ENCODE results near the gene WDFY4. TPM values are rescaled to one million over a fixed set of nuclear protein-coding genes. Genes with fewer than 3 reads are reported as not detected.

The WDFY4 gene
- total and polyA plus RNA-seq, 2 of the 13 experiments (the other 11 are each of a cell fraction or from before 2014, with no cell fraction given): not detected

GRCh38 chr10:48722153-48723145 lies 37.8 kb downstream of the WDFY4 start (continued):
- TF ChIP-seq ZNF281 (CRISPR knock-in tag; IDR thresholded peaks at IDR 0.05; ENCODE audit: borderline replicate concordance): peak; percentile 66; the same call in 1 of the 2 replicates
- no peak for TF ChIP-seq USF2 (IDR thresholded peaks at IDR 0.05; ENCODE audit: low read depth, low read length)
- peak; percentile 34; the same call in 1 of the 2 replicates for TF ChIP-seq USF2 (CRISPR knock-in tag; IDR thresholded peaks at IDR 0.05; ENCODE audit: borderline replicate concordance)
- peak; percentile 37; the same call in 1 of the 2 replicates for TF ChIP-seq HDAC1 (CRISPR knock-in tag; IDR thresholded peaks at IDR 0.05)
- TF ChIP-seq PTBP1 (IDR thresholded peaks at IDR 0.05; ENCODE audit: low read depth, low read length, poor library complexity, severe bottlenecking): no peak
- no peak for TF ChIP-seq ZEB1 (IDR thresholded peaks at IDR 0.05; ENCODE audit: insufficient replicate concordance, low read depth)
- no peak for TF ChIP-seq IRF9 (CRISPR knock-in tag; IDR thresholded peaks at IDR 0.05; ENCODE audit: borderline replicate concordance)
- TF ChIP-seq SOX6 (IDR thresholded peaks at IDR 0.05): no peak
- 0 out of 2 replicates have a peak, but pooled peaks have one; percentile 22 for TF ChIP-seq SOX6 (CRISPR knock-in tag; IDR thresholded peaks at IDR 0.05)
- TF ChIP-seq, protein P1, sequence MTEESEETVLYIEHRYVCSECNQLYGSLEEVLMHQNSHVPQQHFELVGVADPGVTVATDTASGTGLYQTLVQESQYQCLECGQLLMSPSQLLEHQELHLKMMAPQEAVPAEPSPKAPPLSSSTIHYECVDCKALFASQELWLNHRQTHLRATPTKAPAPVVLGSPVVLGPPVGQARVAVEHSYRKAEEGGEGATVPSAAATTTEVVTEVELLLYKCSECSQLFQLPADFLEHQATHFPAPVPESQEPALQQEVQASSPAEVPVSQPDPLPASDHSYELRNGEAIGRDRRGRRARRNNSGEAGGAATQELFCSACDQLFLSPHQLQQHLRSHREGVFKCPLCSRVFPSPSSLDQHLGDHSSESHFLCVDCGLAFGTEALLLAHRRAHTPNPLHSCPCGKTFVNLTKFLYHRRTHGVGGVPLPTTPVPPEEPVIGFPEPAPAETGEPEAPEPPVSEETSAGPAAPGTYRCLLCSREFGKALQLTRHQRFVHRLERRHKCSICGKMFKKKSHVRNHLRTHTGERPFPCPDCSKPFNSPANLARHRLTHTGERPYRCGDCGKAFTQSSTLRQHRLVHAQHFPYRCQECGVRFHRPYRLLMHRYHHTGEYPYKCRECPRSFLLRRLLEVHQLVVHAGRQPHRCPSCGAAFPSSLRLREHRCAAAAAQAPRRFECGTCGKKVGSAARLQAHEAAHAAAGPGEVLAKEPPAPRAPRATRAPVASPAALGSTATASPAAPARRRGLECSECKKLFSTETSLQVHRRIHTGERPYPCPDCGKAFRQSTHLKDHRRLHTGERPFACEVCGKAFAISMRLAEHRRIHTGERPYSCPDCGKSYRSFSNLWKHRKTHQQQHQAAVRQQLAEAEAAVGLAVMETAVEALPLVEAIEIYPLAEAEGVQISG (CRISPR knock-in tag; IDR thresholded peaks at IDR 0.05): 0 out of 2 replicates have a peak, but pooled peaks have one; percentile 16
- no peak for TF ChIP-seq ZBTB7A (CRISPR knock-in tag; IDR thresholded peaks at IDR 0.05)
- TF ChIP-seq BRCA1 (CRISPR knock-in tag; IDR thresholded peaks at IDR 0.05): no peak
- peak; percentile 50; the same call in 1 of the 2 replicates for TF ChIP-seq FOXP4 (CRISPR knock-in tag; IDR thresholded peaks at IDR 0.05)

Data from HepG2 (cell line).